T47D (cell line): Measurements from ENCODE around the gene VSTM1.

Source experiments
- DNase-seq, 2 experiments: peaks; one replicate each; pipeline versions ENCODE4 v3.0.0 to v3.0.0-alpha.2; 2011 to 2012; ENCODE audit warnings: low read depth in 1 of 2, low spot score in 1 of 2
- JUND ChIP-seq: IDR thresholded peaks from 2 replicates; pipeline ENCODE4 v1.6.1; 2012; ENCODE audit warnings: low read depth
- in situ Hi-C: cut with HindIII; loops from 2 replicates; pipeline ENCODE4 v1.10.0; 2016; ENCODE audit warnings: low sequenced_read_pairs, low pct_unique_long_range_greater_than_20kb

Gene VSTM1

GRCh38 chr19:54021363-54021762, 42.3 kb downstream of the VSTM1 start:
- in situ Hi-C loops = no loop called here
- no peak for TF ChIP-seq JUND
- no peak for DNase-seq

GRCh38 chr19:54017261-54017660, 46.4 kb downstream of the VSTM1 start:
- TF ChIP-seq JUND = no peak
- in situ Hi-C loops = no loop called here
- DNase-seq = no peak

GRCh38 chr19:54014920-54015560, 48.7 kb downstream of the VSTM1 start:
- in situ Hi-C loops = no loop called here
- DNase-seq = no peak
- no peak for TF ChIP-seq JUND

- no peak for TF ChIP-seq JUND
- no peak for DNase-seq
- in situ Hi-C loops = no loop called here
These were observed 49.8 kb downstream of the VSTM1 start for GRCh38 chr19:54013866-54014265.

- no peak for TF ChIP-seq JUND
- no peak for DNase-seq
- in situ Hi-C loops = no loop called here
These were observed 52.0 kb downstream of the VSTM1 start for GRCh38 chr19:54011507-54012211.

GRCh38 chr19:54010474-54010873, 53.2 kb downstream of the VSTM1 start:
- no peak for DNase-seq
- in situ Hi-C loops = no loop called here
- TF ChIP-seq JUND = no peak

- no peak for TF ChIP-seq JUND
- DNase-seq = no peak
- in situ Hi-C loops = no loop called here
These were observed 54.3 kb downstream of the VSTM1 start for GRCh38 chr19:54009440-54009839.

GRCh38 chr19:54002495-54003315, 61.0 kb downstream of the VSTM1 start:
- no peak for TF ChIP-seq JUND
- DNase-seq = no peak
- in situ Hi-C loops = no loop called here

- in situ Hi-C loops = no loop called here
- no peak for DNase-seq
- no peak for TF ChIP-seq JUND
These were observed 62.2 kb downstream of the VSTM1 start for GRCh38 chr19:54001496-54001895.

- DNase-seq = no peak
- no peak for TF ChIP-seq JUND
- in situ Hi-C loops = no loop called here
These were observed 64.0 kb downstream of the VSTM1 start for GRCh38 chr19:53999694-54000093.

- no peak for TF ChIP-seq JUND
- in situ Hi-C loops = no loop called here
- DNase-seq = no peak
These were observed 65.5 kb downstream of the VSTM1 start for GRCh38 chr19:53998223-53998622.

- DNase-seq = no peak
- no peak for TF ChIP-seq JUND
- in situ Hi-C loops = no loop called here
These were observed 68.9 kb downstream of the VSTM1 start for GRCh38 chr19:53994811-53995210.

GRCh38 chr19:53993448-53993847, 70.2 kb downstream of the VSTM1 start:
- in situ Hi-C loops = no loop called here
- no peak for TF ChIP-seq JUND
- DNase-seq = no peak

- DNase-seq = no peak
- in situ Hi-C loops = no loop called here
- TF ChIP-seq JUND = no peak
These were observed 70.9 kb downstream of the VSTM1 start for GRCh38 chr19:53992815-53993214.
